T-helper 22 cell (primary cell): Measurements from ENCODE around the gene UBE2U.
"Not testable (repeated sequence)": the region's sequence is repeated elsewhere in the genome, so short reads cannot be mapped to it uniquely, and the experiment has no call there.

Experiments used
- DNase-seq: peaks from one replicate; pipeline ENCODE4 v3.0.0-alpha.2; 2020; ENCODE audit warnings: low read depth

UBE2U gene

DNA sequence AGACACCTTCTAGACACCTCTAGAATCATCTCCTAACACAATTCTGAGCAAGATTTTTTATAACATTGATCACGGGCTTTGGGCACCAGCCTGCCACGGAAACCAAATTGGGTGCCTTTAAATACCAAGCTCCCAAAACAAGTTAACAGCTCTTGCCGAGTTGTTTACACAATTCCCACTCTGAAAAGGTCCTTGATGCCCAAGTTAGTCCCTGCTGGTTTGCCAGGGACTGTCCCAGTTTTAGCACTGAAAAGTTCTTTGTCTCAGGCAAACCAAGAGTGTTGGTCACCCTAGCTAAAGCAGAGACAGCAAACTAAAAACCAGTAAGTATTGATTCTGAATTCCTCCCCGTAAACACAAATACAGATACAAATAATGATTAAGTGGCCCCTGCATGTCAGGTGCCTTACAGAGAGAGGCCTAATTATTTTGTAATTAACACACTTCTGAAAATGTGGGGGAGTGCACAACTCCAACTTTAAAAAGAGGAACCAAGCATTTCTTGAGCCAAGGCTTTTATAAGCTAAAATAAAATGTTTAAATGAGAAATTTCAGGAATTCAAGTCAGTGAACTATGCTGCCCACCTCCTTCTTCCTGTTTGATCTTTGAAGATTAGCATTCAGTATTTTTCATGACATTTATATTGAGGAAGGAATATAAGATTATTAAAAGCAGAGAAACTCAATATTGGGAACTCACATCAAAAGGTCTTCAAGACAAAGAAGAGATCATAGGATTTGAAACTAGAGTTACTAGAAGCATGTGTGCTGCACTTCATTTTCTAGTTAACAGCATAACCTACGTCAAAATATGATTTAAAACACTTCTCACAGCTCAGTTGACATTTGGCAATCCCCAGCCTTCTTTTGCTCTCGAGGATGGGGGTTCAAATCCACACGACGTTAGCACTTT lies 9.0 kb upstream of the UBE2U start:
- no peak for DNase-seq

DNA sequence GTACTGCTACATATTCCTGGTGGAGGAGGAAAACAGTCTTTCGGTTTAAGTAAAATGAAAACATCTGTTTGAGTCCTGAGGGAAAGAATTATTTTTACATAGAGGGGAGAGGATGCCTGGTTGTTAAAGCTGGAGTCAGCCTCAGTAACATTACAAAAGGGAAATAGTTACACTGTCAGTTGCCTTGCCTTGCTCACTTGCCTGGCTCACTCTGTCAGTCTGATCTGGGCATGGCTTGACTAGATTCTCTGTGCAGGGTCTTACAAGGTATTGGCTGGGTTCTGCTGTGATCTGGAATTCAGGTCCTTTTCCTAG lies 8.4 kb upstream of the UBE2U start:
- DNase-seq: no peak

DNA sequence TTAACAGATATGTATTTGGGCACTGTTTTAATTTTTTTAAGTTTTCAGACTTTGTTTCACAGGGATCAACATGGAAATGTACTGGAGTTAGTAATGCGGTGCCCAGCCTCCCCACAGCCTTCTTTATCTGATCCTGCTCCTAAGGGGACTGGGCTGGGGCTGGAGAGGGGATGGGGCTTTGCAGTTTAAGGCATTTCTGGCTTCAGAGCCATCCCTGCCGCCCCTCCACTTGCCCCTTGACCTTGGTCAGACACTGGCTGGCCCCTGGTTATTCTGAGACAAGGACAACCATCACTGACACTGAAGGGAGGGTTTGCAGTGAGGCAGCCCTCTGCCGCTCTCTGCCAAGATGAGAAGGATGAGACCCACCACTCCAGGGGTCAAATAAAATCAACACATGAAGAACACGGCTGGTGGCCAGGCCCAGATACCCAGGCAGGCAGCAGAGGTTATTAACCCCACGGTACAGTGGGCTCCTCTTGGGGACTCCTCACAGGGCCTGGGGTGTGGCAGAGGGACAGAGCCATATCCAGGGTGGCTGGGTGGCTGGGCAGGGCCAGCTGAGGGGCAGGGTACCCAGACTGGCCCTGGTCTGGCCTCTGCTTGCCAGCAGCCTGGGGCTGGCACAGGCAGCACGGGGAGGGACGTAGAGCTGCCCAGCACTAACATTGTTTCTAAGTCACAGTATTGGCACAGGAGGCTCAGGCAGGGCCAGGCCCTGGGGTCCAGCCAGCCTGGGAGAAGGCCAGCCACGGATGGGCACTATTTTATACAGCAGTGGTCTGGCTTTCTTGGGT lies 7.2 kb upstream of the UBE2U start:
- DNase-seq: no peak

DNA sequence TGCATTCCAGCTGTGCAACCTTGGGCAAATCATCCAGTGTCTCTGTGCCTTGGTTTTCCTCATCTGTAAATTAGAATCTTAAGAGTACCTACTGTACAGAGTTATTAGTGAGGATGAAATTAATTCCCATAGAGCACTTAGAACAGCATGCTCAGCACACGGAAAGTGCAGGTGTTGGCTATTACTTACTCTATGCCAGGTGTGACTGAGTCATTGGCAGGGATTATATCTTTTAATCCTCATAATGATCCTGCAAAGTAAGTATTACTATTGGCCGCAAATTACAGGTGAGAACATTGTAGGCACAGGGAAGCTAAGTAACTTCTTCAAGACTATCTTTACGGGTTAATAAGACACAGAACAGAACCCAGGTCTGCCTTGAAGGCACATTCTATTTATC lies 6.3 kb upstream of the UBE2U start:
- DNase-seq: no peak

DNA sequence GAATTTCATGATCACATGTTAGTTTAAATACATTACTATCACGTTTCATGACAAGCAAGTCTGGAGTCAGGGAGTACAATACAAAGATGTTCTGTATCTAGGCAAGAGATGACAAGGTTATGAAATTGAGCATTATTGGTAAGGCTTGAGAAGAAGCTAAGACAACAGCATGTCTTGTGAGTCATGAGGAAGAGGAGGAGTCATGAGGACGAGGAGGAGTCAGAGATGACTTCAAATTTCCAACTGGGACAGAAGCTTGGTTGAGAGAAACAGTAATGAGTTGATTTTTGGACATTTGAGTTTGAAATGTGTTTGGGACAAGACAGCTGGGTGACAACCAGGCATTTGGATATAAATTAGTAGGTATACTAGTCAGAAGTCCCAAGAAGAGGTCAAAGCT lies 4.3 kb upstream of the UBE2U start:
- DNase-seq: no peak

DNA sequence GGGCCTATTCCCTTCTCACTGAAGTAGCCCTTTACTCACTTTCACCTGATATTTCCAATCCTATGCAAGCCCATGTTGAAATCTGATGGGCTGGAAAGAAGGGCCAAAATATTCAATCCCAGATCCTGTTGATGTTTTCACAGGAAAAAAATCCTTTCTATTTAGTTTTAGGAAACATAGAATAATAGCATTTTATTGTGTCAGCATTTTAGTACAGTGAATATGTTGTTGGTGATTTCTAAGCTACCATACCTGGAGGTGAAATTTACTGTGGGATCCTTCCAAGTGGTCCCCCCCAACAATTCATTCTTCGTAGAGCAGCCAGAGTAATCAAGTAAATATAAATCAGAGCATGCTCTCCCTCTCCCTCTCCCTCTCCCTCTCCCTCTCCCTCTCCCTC lies 3.4 kb upstream of the UBE2U start:
- no peak for DNase-seq

DNA sequence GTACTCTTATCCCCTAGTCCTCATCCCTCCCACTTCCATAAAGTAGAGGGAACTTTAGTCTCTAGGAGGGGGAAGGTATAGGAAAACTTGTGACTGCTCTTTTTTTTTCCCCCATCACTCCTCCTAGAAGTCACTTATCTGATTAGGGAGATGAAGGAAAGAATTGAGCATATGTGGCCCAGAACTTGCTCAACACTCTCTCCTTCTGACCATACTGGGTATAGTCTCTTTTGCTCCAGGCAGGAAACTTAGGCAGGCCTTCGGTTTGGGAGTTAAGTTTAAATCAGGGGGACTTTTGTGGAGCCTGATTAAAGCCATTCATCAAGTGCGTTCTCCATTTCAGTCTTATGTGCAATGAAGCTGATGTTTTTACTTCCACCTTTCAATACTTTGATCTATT lies 5.8 kb downstream of the UBE2U start:
- no peak for DNase-seq

DNA sequence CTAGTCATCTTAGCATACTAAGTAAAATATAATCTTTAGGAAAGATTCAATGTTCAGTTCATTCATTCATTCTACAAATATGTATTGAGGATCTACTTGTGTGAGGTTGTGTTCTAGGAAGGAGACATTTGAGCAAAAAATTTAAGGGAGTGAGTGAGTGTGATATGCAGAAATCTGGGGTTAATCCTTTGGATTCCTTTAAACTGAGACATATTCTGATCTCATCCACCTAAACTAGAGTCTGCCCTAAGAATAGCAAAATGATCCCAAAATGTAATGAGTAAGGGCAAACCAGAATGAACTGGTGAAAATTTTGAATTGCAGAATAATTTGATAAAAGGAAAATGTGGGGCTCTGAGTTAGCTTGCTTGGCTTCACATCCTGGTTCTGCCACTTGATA lies 8.6 kb downstream of the UBE2U start:
- no peak for DNase-seq

DNA sequence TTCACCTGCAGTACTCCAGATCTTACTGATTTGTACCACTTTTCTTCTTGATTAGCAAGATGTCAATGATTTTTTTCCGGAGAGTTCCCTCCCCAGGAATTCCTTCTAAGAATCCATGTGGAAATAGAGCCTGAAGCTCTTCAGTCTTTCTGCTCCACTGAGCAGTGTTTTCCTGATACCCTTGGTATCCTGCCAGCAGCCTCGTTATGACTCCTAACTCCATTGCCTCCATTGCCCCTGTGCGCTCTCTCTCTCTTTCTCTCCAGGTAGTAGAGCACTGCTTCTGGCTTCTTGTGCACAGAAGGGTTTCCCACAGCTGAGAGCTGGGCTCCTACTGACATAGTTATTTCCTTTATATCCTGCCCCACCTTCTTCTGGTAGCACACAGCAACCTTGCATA lies 12.2 kb downstream of the UBE2U start:
- DNase-seq: no peak

DNA sequence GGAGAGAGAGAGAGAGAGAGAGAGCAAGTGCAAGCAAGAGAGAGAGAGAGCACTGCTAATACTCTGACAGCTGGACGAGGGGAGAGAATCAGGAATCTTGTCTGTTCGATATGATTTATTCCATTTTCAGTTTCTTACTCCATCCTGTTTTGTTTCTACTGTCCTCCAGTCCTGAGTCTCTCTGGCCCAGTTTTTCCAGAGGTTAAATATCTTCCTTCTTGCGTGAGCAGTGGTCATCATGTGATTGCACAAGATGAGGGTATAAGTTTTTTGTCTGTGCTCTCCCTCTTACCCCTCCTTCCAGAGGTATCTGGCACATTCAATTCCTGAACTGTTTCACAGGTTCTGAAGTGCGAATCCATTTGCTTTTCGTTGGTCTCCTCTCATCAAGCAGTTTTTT lies 16.8 kb downstream of the UBE2U start:
- no peak for DNase-seq

DNA sequence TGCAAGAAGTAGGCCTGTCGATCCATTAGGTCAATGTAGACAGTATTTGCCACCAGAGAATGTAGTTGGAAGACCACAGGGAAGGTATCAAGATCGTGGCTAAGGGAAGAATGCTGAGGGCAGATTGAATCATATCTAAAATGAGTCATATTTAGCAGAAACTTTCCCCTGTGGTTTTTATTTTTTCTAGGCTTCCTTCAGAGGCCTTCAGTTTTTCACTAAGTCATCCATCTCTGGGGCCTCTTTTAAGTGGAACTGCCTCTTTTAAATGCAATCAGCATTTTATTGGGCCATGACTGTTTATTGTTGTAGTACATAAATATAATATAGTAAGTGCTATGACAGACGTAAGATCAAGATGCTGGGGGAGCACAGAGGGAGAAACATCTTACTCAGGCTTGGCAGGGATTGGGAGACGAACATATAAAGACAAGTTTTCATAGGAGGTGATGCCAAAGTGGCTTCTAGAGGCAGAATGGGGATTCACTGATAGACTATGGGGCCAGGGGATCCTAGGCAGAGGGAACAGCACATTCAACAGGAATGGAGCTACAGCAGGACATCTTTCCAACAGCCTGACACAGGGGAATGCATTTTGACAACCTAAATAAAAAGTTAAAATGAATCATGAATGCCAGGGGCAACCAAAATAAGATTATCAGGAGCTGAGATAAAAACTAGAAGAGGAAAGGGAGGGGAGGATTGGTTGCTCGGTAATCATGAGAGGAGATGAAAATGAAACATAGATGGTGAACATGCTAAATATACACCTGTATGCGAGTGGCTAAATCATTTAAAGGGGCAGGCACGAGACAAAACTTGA lies 20.1 kb downstream of the UBE2U start:
- DNase-seq: no peak

DNA sequence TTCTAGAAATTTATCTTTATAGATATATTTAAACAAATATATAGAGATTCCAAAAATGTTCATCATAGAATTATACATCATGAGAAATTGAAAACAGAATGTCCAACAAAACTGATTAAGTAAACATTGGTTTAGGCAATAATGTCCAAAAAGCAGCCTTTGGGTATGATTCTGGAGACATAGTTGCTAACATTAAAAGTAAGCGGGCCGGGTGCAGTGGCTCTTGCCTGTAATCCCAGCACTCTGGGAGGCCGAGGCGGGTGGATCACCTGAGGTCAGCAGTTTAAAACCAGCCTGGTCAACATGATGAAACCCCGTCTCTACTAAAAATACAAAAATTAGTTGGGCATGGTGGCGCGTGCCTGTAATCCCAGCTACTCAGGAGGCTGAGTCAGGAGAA lies 20.8 kb downstream of the UBE2U start:
- DNase-seq: not testable (repeated sequence)

DNA sequence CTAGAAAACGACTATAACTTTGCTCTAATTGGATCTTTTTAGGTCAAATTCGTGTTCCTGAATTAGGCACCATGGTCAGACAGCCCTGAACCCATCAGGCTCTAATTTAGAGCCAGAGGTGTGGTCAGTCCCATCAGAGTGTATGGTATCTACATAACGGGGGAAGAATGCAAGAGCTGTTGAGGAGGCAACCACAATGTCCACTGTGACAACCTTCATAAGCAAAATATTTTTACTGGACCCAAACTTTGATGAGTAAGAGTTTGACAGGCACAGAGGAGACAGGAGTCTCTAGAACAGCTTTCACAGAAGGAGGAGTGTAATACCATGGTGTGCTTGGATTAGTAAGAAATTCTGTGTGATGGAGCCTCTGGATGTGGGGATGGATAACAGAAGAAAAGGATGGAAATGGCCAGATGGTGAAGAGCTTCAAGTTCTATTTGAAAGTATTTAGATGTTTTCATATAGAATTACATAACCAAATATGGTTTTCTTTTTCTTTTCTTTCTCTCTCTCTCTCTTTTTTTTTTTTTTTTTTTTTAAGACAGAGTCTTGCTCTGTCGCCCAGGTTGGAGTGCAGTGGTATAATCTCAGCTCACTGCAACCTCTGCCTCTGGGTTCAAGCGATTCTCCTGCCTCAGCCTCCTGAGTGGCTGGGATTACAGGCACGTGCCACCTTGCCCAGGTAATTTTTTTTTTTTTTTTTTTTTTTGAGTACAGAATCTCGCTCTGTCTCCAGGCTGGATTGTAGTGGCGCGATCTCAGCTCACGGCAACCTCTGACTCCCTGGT lies 24.9 kb downstream of the UBE2U start:
- DNase-seq: no peak

DNA sequence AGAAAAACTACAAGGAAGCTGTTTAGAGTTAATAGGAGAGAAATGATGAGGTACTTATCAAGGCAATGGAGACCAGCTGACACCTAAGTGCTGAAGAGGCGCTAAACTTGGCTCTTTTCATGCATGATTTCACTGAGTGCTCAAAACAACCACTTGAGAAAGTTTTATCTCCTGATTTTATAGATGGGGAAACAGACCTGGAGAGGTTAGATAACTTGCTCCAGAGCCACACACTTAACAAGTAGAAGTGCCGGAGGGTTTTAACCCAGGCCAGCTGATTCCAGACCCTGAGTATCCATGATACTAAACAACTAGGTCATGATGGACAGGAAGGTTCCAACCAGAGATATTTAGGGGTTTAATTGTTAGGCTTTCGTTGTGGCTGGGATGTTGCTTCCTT lies 25.9 kb downstream of the UBE2U start:
- DNase-seq: no peak

DNA sequence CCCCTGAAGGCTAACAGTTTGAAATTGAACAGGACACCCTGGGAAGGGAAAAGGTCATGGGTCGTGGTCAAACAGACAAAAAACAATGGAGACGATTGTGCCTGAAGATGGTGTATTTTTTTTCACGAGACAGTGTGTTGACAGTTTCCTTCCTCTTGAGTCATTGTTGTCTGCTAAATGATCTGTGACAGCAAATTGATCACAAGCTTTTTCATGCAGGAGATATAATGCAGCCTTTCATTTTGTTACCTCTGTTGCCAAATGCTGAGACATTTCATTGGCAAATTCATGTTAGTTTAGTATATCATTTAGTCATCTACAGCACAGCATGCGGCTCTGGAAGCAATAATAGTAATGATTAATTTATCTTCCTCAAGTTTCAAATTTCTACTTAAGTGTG lies 27.7 kb downstream of the UBE2U start:
- DNase-seq: no peak

DNA sequence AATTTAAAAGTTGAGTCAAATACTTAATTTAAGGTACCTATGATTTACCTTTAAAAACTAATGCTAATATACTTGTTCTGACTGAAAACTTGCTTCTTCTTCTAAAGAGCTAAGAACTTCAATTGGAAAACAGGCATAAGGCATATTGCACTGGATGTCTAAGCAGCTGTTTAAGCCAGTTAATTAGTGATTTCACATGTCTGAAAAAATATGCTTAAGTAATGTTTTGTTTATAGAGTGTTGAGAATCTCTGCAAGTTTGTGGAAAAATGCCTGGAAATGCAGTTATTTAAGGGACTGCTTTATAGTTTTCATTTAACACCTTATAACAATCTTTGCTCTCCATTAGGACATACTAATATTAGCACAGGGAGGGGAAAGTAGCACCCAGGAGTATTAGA lies 28.2 kb downstream of the UBE2U start:
- DNase-seq: no peak

DNA sequence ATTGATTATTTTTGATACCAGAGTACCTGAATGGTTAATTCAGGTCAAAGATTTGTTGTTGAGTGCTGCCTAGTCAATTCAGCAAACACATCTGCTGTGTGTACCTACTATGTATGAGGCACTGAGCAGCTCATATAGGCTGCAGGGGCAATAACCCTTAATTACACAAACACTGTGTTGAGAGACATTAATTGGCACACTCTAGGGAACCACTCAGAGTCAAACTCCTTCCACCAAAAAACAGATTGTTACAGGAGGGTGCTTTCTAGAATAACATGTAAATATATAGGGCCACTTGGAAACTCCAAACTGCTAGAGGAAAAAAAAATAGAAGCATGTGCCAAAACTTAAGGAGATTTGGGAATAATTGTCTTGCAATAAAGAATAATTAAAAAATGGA lies 31.3 kb downstream of the UBE2U start:
- DNase-seq: no peak

DNA sequence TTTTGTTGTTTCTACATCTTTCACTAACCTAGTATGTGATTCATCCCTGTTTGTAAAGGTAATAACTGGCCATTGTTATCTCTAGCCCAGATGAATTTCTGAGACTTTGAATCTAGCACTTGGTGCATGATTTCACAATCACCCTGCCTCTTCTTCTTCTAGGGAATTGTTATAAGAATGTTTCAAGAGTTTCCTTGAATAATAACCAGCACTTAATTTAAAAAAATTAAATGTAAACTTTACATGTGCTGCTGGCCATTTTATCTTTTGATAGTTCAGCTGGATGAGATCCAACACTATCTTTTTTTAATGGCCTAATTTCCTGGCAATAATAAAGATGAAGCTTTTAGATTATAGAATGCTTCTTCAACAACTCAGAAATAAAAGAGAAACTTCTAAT lies 31.8 kb downstream of the UBE2U start:
- no peak for DNase-seq

DNA sequence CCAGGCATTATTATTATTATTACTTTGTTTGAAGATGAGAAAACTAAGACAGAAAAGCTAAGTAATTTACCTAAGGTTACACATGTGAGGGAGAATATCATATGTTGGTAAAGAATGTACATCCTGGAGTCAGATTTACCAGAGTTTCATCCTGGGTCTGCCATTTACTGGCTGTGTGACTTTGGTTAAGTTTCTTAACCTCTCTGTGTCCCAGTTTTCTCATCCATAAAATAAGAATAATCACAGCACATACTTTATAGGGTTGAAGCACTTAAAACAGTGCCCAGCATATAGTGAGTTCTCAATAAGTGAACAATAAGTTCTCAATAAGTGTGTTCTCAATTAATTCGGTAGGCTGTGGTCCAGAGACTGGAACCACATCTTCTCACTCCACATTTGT lies 32.5 kb downstream of the UBE2U start:
- DNase-seq: no peak

DNA sequence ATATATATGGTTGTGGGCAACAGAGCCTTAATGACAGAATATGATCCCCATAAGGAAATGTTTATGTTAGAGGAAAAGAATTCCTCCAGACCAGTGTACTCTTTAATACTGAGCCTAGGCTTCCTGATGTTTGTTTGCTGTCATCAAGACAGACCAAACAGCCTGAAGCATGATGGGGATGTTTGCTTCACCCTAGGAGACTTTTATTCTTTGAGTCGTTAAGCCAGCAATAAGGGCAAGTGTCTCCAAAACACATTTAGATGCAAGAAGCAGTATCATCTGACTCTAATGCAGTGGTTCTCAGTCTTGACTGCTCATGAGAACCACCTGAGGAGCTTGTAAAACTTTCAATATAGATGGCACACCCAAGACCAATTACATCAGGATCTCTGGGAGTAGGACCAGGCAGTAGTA lies 33.1 kb downstream of the UBE2U start:
- DNase-seq: no peak

DNA sequence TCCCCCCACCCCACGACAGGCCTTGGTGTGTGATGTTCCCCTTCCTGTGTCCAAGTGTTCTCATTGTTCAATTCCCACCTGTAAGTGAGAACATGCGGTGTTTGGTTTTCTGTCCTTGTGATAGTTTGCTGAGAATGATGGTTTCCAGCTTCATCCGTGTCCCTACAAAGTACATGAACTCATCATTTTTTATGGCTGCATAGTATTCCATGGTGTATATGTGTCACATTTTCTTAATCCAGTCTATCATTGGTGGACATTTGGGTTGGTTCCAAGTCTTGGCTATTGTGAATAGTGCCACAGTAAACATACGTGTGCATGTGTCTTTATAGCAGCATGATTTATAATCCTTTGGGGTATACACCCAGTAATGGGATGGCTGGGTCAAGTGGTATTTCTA lies 36.1 kb downstream of the UBE2U start:
- not testable (repeated sequence) for DNase-seq

DNA sequence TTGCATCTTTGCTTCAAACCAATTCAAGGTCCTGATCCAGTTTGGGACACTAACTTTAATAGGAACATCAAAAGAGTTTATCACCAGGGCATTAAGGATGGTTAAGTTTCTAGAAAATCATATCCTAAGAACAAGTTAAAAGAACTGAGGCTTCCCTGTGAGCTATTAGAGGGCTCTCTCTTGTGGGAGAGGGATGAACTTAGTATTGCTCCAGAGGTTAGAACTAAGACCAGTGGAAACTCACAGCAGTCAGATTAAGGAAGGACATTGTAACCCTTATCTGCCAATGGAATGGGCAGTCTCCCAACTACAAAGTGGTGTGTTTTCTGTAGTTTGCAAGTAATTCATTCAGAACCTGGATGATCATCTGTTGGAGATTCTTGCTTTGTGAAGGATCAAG lies 36.8 kb downstream of the UBE2U start:
- DNase-seq: no peak
